Measurements from ENCODE around the gene NIBAN1. TPM values are rescaled to one million over a fixed set of nuclear protein-coding genes. Genes with fewer than 3 reads are reported as not detected.
"Not testable (repeated sequence)": the region's sequence is repeated elsewhere in the genome, so short reads cannot be mapped to it uniquely, and the experiment has no call there.

Gene NIBAN1
- total and polyA plus RNA-seq, 3 experiments from 2014 or later, result 40.0 to 55.7 (median 51.8) TPM

DNA sequence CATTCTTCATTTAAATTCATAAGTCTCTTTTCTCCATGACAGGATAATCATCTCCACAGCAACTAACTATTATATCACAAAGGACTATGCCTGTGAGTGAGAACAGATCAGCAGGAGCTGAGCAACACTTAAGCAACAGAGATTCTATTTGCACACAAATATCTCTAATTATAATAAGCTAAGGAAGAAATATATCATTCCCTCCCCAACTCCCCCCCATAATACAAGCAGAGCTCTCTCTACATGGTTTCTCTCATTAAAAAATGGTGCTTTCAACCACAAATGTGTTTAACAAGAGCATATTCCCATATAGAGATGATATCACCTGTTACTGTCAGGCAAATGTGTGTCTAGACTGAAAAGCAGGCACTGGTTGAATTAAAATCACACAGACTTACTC is 34.5 kb upstream of the NIBAN1 start:
- no peaks in the 10 kb centered on the region for H3K9me3 Mint-ChIP-seq
- H3K27me3 ChIP-seq (ENCODE audit: insufficient read depth, low read length, poor library complexity, severe bottlenecking), result no peaks in the 10 kb centered on the region
- no peaks in the 10 kb centered on the region for H3K36me3 Mint-ChIP-seq
- H3K4me3 ChIP-seq (ENCODE audit: low read length), result no peak overlapping the region
- no peak overlapping the region for H3K4me3 Mint-ChIP-seq
- CTCF ChIA-PET, result no interaction called here
- H3K4me1 ChIP-seq (ENCODE audit: insufficient read depth, low read length), result no peaks in the 10 kb centered on the region
- peaks cover 0 to 10% of the 10 kb centered on the region in 2 donors for H3K27me3 Mint-ChIP-seq
- H3K36me3 ChIP-seq (ENCODE audit: insufficient read depth, low read length), result no peaks in the 10 kb centered on the region
- no peak overlapping the region for H3K27ac Mint-ChIP-seq
- POLR2A ChIA-PET, result no interaction called here
- H3K4me1 Mint-ChIP-seq, result no peaks in the 10 kb centered on the region
- no peak overlapping the region for H3K27ac ChIP-seq (ENCODE audit: low read depth, low read length)
- DNase-seq, result no peak
- H3K9me3 ChIP-seq (ENCODE audit: low read length), result no peaks in the 10 kb centered on the region

DNA sequence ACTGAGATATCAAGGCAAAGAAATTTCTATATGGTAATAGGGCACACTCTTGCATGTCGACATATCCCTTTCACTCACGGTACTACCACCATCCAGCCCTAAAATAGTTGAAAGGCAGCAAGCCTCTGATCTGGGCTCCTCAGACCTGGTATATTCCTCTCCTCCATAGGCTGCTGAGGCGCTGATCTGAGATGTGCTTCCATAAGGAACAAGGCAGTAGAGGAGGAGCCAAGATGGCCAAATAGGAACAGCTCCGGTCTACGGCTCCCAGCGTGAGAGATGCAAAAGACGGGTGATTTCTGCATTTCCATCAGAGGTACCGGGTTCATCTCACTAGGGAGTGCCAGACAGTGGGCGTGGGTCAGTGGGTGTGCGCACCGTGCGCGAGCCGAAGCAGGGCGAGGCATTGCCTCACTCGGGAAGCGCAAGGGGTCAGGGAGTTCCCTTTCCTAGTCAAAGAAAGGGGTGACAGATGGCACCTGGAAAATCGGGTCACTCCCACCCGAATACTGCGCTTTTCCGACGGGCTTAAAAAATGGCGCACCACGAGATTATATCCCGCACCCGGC is 27.1 kb upstream of the NIBAN1 start:
- H3K36me3 Mint-ChIP-seq; H3K9me3 Mint-ChIP-seq; H3K27ac ChIP-seq (ENCODE audit: low read depth, low read length); H3K4me3 Mint-ChIP-seq; H3K9me3 ChIP-seq (ENCODE audit: low read length); H3K27ac Mint-ChIP-seq; POLR2A ChIA-PET; H3K27me3 ChIP-seq (ENCODE audit: insufficient read depth, low read length, poor library complexity, severe bottlenecking); H3K36me3 ChIP-seq (ENCODE audit: insufficient read depth, low read length); DNase-seq; H3K4me3 ChIP-seq (ENCODE audit: low read length); H3K4me1 Mint-ChIP-seq; H3K4me1 ChIP-seq (ENCODE audit: insufficient read depth, low read length); CTCF ChIA-PET: not testable (repeated sequence)
- peaks cover 10 to 40% of the 10 kb centered on the region in 2 donors for H3K27me3 Mint-ChIP-seq

DNA sequence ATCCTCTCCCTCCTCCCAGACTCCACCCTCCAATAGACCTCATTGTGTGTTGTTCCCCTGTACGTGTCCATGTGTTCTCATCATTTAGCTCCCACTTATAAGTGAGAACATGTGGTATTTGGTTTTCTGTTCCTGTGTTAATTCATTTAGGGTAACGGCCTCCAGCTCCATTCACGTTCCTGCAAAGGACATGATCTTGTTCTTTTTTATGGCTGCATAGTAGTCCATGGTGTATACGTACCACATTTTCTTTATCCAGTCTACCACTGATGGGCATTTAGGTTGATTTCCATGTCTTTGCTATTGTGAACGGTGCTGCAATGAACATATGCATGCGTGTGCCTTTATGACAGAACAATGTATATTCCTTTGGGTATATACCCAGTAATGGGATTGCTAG is 25.7 kb upstream of the NIBAN1 start:
- peaks cover 12 to 49% of the 10 kb centered on the region in 2 donors for H3K27me3 Mint-ChIP-seq
- H3K27ac Mint-ChIP-seq; H3K36me3 Mint-ChIP-seq; H3K27me3 ChIP-seq (ENCODE audit: insufficient read depth, low read length, poor library complexity, severe bottlenecking); DNase-seq; H3K9me3 ChIP-seq (ENCODE audit: low read length); H3K36me3 ChIP-seq (ENCODE audit: insufficient read depth, low read length); CTCF ChIA-PET; H3K9me3 Mint-ChIP-seq; H3K4me1 Mint-ChIP-seq; H3K4me3 Mint-ChIP-seq; H3K4me1 ChIP-seq (ENCODE audit: insufficient read depth, low read length); POLR2A ChIA-PET; H3K4me3 ChIP-seq (ENCODE audit: low read length); H3K27ac ChIP-seq (ENCODE audit: low read depth, low read length): not testable (repeated sequence)

DNA sequence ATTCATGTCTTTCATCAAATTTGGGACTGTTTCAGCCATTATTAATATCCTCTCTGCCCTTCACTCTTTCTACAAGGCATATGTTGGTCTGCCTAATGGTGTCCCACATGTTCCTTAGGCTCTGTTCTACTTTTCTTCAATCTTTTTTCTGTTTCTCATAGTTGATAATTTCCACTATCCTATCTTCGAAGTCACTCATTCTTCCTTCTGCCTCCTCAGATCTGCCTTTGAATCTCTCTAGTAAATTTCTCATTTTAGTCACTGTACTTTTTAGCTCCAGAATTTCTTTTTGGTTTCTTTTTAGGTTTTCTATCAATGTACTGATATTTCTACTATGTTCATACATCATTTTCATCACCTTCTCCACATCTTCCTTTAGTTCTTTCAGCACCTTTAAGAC is 20.0 kb upstream of the NIBAN1 start:
- H3K9me3 ChIP-seq (ENCODE audit: low read length), result no peaks in the 10 kb centered on the region
- DNase-seq, result no peak
- no peak overlapping the region for H3K4me3 Mint-ChIP-seq
- H3K4me1 ChIP-seq (ENCODE audit: insufficient read depth, low read length), result no peaks in the 10 kb centered on the region
- H3K27ac Mint-ChIP-seq, result no peak overlapping the region
- H3K27me3 Mint-ChIP-seq, result peaks cover 14 to 51% of the 10 kb centered on the region in 2 donors
- POLR2A ChIA-PET, result no interaction called here
- H3K9me3 Mint-ChIP-seq, result peaks cover 10 to 17% (median 14%) of the 10 kb centered on the region in 5 donors
- no peaks in the 10 kb centered on the region for H3K27me3 ChIP-seq (ENCODE audit: insufficient read depth, low read length, poor library complexity, severe bottlenecking)
- H3K36me3 ChIP-seq (ENCODE audit: insufficient read depth, low read length), result no peaks in the 10 kb centered on the region
- H3K4me3 ChIP-seq (ENCODE audit: low read length), result no peak overlapping the region
- H3K27ac ChIP-seq (ENCODE audit: low read depth, low read length), result no peak overlapping the region
- H3K4me1 Mint-ChIP-seq, result no peaks in the 10 kb centered on the region
- CTCF ChIA-PET, result no interaction called here
- H3K36me3 Mint-ChIP-seq, result peaks cover 0 to 12% (median 3%) of the 10 kb centered on the region in 3 donors

DNA sequence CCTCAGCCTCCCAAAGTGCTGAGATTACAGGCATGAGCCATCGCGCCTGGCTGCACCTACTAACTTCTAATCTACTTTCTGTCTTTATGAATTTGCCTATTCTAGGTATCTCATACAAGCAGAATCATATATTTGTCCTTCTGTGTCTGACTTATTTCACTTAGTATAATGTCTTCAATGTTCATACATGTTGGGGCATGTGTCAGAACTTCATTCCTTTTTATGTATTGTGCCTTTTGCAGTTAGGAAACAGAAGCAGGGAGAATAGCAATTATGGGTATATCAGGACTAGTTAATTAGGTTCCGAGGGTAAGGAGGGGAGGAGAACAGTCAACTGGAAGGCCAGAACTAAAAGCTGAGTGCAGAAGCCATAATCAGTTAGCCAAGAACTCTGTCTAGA is 18.0 kb upstream of the NIBAN1 start:
- peaks cover 0 to 12% (median 3%) of the 10 kb centered on the region in 3 donors for H3K36me3 Mint-ChIP-seq
- DNase-seq, result no peak
- no peaks in the 10 kb centered on the region for H3K4me1 Mint-ChIP-seq
- H3K36me3 ChIP-seq (ENCODE audit: insufficient read depth, low read length), result no peaks in the 10 kb centered on the region
- no peaks in the 10 kb centered on the region for H3K27me3 ChIP-seq (ENCODE audit: insufficient read depth, low read length, poor library complexity, severe bottlenecking)
- H3K4me3 ChIP-seq (ENCODE audit: low read length), result no peak overlapping the region
- ChIA-PET CTCF (interaction anchor here (1.2 kb wide), 1 partner anchor 10 kb away, joined by 3 read pairs; no protein-coding TSS in a partner anchor), POLR2A (no interaction called here)
- H3K9me3 ChIP-seq (ENCODE audit: low read length), result no peaks in the 10 kb centered on the region
- H3K27ac Mint-ChIP-seq, result peak overlapping the region in 1 of 8 donors; percentile 17
- peaks cover 8 to 38% of the 10 kb centered on the region in 2 donors for H3K27me3 Mint-ChIP-seq
- no peak overlapping the region for H3K27ac ChIP-seq (ENCODE audit: low read depth, low read length)
- H3K9me3 Mint-ChIP-seq, result peaks cover 10 to 17% (median 14%) of the 10 kb centered on the region in 5 donors
- no peaks in the 10 kb centered on the region for H3K4me1 ChIP-seq (ENCODE audit: insufficient read depth, low read length)
- no peak overlapping the region for H3K4me3 Mint-ChIP-seq

DNA sequence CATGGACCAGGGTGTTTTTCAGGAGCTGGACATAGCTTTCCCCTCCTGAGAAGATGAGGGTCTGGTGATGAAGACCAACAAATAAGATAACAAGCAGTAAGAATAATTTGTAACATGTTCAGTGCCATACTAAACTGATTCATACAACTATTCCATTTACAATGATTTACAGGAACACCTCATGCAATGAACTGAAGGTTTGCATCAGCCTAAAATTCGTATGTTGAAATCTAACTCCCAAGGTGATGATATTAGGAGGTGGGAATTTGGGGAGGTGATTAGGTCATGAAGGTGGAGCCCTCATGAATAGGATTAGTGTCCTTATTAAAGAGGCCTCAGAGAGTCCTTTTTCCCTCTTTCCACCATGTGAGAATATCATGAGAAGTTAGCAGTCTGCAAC is 15.9 kb upstream of the NIBAN1 start:
- H3K27me3 Mint-ChIP-seq, result peaks cover 6 to 19% of the 10 kb centered on the region in 2 donors
- Histone ChIP-seq H3K36me3 (ENCODE audit: insufficient read depth, low read length) (no peaks in the 10 kb centered on the region), H3K27me3 (ENCODE audit: insufficient read depth, low read length, poor library complexity, severe bottlenecking) (no peaks in the 10 kb centered on the region), H3K9me3 (ENCODE audit: low read length) (no peaks in the 10 kb centered on the region), H3K4me3 (ENCODE audit: low read length) (no peak overlapping the region), H3K4me1 (ENCODE audit: insufficient read depth, low read length) (no peaks in the 10 kb centered on the region), H3K27ac (ENCODE audit: low read depth, low read length) (no peak overlapping the region)
- no peaks in the 10 kb centered on the region for H3K4me1 Mint-ChIP-seq
- peaks cover 0 to 7% (median 3%) of the 10 kb centered on the region in 3 donors for H3K36me3 Mint-ChIP-seq
- H3K27ac Mint-ChIP-seq, result no peak overlapping the region
- no peak overlapping the region for H3K4me3 Mint-ChIP-seq
- ChIA-PET CTCF (interaction anchor here (9.3 kb wide), 1 partner anchor 182 kb away, joined by 175 read pairs; no protein-coding TSS in a partner anchor), POLR2A (no interaction called here)
- H3K9me3 Mint-ChIP-seq, result peaks cover 6 to 13% (median 11%) of the 10 kb centered on the region in 5 donors
- no peak for DNase-seq

DNA sequence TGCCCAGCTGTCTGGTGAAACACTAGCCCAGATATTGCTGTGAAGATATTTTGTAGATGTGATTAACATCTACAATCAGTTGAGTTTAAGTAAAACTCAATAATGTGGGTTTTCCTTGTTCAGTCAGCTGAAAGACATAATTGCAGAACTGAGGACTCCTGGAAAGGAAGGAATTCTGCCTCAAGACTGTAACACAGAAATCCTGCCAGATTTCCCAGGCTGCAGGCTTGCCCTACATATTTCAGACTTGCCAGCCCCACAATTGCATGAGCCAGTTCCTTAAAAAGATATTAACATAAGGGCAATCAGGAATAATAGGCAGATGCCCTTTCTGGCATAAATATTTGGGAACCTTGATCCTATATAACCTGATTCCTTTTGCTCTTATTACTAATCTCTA is 14.2 kb upstream of the NIBAN1 start:
- Histone ChIP-seq H3K4me1 (ENCODE audit: insufficient read depth, low read length) (no peaks in the 10 kb centered on the region), H3K9me3 (ENCODE audit: low read length) (no peaks in the 10 kb centered on the region), H3K4me3 (ENCODE audit: low read length) (no peak overlapping the region), H3K27me3 (ENCODE audit: insufficient read depth, low read length, poor library complexity, severe bottlenecking) (no peaks in the 10 kb centered on the region), H3K27ac (ENCODE audit: low read depth, low read length) (no peak overlapping the region), H3K36me3 (ENCODE audit: insufficient read depth, low read length) (no peaks in the 10 kb centered on the region)
- H3K27me3 Mint-ChIP-seq, result peaks cover 5 to 12% of the 10 kb centered on the region in 2 donors
- H3K4me1 Mint-ChIP-seq, result no peaks in the 10 kb centered on the region
- H3K9me3 Mint-ChIP-seq, result peaks cover 0 to 3% (median 0%) of the 10 kb centered on the region in 5 donors
- H3K27ac Mint-ChIP-seq, result no peak overlapping the region
- CTCF ChIA-PET, result interaction anchor here (9.3 kb wide), 1 partner anchor 181 kb away, joined by 175 read pairs; no protein-coding TSS in a partner anchor
- POLR2A ChIA-PET, result no interaction called here
- DNase-seq, result no peak
- no peaks in the 10 kb centered on the region for H3K36me3 Mint-ChIP-seq
- no peak overlapping the region for H3K4me3 Mint-ChIP-seq

DNA sequence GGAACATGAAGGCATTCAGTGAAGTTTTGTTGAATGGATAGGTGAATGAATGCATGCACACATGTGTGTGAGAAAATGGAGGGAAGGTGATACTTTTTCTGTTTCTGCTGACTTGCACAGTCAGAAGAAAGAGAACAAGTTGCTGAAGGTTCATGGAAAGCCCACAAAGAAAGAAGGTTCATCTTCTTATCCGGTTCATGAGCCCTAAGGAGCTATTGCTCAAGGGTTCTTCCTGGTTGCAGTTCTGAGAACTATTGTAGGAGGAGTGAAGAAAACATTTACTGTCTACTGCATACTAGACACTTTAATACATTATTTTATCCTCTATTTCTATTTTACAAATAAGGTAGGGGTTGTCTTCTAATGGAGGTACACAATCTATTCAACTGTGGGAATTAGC is 13.4 kb upstream of the NIBAN1 start:
- no peaks in the 10 kb centered on the region for H3K36me3 Mint-ChIP-seq
- H3K9me3 Mint-ChIP-seq, result peaks cover 0 to under 1% (median 0%) of the 10 kb centered on the region in 5 donors
- H3K4me3 Mint-ChIP-seq, result no peak overlapping the region
- Histone ChIP-seq H3K27ac (ENCODE audit: low read depth, low read length) (no peak overlapping the region), H3K27me3 (ENCODE audit: insufficient read depth, low read length, poor library complexity, severe bottlenecking) (no peaks in the 10 kb centered on the region), H3K4me1 (ENCODE audit: insufficient read depth, low read length) (no peaks in the 10 kb centered on the region), H3K4me3 (ENCODE audit: low read length) (no peak overlapping the region), H3K36me3 (ENCODE audit: insufficient read depth, low read length) (no peaks in the 10 kb centered on the region), H3K9me3 (ENCODE audit: low read length) (no peaks in the 10 kb centered on the region)
- no peaks in the 10 kb centered on the region for H3K4me1 Mint-ChIP-seq
- no peak for DNase-seq
- peaks cover 4 to 10% of the 10 kb centered on the region in 2 donors for H3K27me3 Mint-ChIP-seq
- no peak overlapping the region for H3K27ac Mint-ChIP-seq
- ChIA-PET POLR2A (no interaction called here), CTCF (interaction anchor here (9.3 kb wide), 1 partner anchor 180 kb away, joined by 175 read pairs; no protein-coding TSS in a partner anchor)

Data from CD8-positive, alpha-beta memory T cell (primary cell).